GM11168 (cell line): ENCODE measurements around the gene CDKL5.

Experiments
- in situ Hi-C: fragments of 300-500 bp; cut with MboI; formaldehyde crosslinking; loops from one replicate; pipeline ENCODE4 v1.12.0; 2022; ENCODE audit warnings: low sequenced_read_pairs; ENCODE audit not compliant: unreplicated experiment

Gene CDKL5

GRCh38 chrX:18677161-18677869, 251.9 kb downstream of the CDKL5 start:
- in situ Hi-C loops, result no loop called here

GRCh38 chrX:18681996-18682395, 256.6 kb downstream of the CDKL5 start:
- in situ Hi-C loops, result no loop called here

GRCh38 chrX:18682979-18683387, 257.6 kb downstream of the CDKL5 start:
- in situ Hi-C loops, result no loop called here

GRCh38 chrX:18687856-18688495, 262.6 kb downstream of the CDKL5 start:
- in situ Hi-C loops, result no loop called here

DNA sequence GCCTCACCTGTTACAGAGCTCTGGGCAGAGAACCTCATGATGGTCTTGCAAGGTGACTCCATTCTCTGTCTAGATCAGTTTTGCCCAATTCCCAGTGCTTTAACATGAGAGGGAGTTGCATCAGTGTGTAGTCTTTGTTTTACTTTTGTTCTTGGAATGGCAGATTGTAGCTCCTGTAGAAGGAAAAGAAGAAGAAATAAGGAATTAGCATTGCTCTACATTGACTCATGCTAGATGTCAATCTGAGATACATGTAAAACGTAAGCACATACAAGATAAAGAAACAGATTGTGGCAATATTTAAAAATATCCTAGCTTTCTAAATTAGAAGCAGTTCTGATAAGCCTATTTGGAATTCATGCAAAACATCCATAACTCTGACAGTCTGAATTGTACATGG, 266.0 kb downstream of the CDKL5 start:
- in situ Hi-C loops, result no loop called here

GRCh38 chrX:18692541-18692940, 267.1 kb downstream of the CDKL5 start:
- in situ Hi-C loops, result no loop called here

GRCh38 chrX:18696653-18697052, 271.2 kb downstream of the CDKL5 start:
- in situ Hi-C loops, result no loop called here

DNA sequence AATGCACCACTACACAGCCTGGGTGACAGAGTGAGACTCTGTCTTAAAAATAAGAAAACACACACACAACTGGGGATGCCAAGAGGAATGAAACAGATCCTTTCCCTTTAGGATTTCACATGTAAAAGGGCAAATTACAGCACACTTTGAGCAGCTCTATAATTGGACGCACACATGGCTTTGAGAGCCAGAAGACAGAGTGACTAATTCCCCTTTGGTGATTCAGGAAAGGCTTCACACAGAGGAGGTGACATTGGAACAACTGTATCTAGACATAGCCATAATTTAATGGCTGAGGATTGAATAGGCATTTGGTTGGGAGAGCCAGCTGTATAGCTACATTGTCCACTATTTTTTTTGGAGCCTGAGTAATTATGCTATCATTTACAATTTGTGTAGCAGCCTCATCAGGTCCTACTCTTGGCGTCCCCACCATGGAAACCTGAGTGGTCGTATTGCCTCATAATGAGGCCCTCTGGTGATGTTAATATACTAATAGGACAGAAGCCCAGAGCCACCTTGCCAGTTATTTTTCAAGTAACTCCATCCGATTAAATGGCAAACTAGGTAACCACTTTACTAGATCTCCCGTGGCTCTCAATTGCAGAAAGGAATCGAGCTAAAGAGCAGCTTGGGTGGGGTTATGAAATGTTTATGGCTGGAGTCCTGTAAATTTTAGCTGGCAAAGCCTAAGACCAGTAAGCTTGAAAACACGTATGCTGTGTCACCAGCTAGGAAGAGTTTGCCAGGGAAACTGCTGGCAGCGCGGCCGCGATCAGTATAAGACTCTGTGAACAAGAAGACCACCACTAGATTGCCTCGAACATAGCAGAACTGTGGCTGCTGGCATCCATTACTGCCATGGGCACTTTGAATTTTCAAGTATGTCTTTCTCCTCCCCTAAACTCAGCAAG, 273.6 kb downstream of the CDKL5 start:
- in situ Hi-C loops, result no loop called here

- in situ Hi-C loops, result no loop called here
Observed at GRCh38 chrX:18701621-18702361, 276.4 kb downstream of the CDKL5 start.

GRCh38 chrX:18702362-18703195, 277.2 kb downstream of the CDKL5 start:
- in situ Hi-C loops, result no loop called here
